ENCODE measurements around the gene SLC35F3.

SLC35F3 gene

GRCh38 chr1:233975486-233975885, 71.0 kb downstream of the SLC35F3 start:
- no peak for DNase-seq

DNA sequence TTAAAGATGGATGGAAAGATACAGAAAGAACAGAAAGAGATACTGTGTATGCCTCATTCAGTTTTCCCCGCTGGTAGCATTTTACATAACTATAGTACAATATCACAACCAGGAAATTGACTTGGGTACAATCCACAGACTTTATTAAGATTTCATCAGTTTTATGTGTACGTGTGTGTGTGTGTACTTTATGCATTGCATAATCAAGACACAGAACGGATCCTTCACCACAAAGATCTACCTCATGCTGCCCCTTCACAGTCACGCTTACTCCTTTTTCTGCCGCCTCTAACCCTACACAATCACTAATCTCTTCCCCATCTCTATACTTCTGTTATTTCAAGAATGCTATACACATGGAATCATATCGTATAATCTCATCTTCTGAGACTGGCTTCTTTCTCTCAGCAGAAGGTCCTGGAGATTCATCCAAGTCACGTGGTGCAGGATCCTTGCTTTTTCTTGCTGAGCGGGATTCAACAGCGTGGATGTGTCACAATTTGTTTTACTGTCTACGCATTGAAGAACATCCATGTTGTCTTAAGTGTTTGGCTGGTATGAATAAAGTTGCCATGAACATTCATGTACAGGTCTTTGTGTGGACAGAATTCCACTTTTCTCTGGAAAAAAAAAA, 76.7 kb downstream of the SLC35F3 start:
- DNase-seq = no peak

- no peak for DNase-seq
Observed at GRCh38 chr1:233982827-233983518, 78.5 kb downstream of the SLC35F3 start.

DNA sequence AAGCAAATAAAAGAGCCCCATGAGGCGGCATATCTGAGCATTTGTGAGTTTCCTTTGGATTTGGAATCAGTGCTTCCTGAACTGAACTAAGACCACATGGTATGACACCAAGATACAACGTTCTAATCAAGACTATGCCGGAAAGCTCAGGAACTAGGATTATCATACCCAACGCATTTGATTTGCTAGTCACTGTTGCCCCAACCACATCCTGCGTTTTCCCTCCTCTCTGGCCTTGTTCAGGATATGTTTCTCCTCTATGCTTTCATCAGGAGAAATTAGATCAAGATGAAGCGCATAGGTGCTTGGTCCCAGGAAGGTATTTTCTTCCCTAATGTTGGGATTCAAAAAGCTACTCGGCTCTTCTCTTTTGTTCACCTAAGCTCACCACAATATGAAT, 79.3 kb downstream of the SLC35F3 start:
- no peak for DNase-seq

DNA sequence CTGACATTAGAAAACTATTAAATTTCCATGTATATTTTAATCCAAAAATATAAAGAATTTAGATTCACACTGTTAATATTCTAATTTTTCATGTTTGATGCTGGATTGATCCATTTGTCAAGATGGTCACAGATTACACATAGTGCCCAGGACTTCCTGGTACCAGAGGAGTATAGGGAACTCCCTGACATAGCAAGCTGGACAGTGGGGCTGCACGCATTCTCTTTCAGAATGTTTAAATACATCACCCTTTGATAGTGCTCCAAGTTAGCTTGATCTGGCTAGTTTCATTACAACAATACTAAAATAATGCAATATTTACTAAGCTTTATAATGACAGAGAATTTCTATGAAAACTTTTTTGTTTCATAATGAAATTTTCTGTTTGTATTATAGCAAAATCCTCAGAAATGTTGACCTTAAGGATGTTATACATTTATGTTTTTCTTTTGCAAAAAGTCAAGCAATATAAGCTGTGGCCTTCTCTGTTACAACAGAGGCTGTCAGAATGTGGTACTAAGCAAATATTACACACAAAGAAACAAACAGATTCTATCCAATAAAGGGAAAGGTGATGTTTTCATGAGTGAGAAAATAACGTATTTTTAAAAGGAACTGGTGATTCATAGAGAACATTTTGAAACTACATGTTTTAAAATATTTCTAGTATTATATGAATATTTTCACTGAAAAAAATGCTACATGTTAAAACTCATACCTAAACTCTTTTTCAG, 84.7 kb downstream of the SLC35F3 start:
- no peak for DNase-seq

- DNase-seq = no peak
Observed at GRCh38 chr1:233990486-233990885, 86.0 kb downstream of the SLC35F3 start.

DNA sequence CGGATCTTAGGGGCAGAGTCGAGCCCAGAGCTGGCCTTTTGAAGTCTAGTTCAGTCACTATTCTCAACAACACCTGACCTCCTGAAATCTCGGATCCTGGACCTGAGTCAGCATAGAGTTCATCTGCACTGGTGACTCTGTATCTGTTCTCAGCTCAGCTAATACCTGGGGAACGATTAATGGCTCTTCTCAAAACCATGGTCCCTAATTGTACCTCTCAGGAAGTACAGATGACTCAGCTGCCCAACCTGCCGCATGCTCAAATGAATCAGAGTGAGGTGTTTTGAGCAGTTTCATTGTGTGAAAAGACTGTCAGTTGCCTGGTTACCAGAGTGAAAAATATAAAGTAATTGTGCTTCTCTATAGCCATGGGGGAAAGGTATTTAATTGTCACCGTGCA, 89.2 kb downstream of the SLC35F3 start:
- no peak for DNase-seq

DNA sequence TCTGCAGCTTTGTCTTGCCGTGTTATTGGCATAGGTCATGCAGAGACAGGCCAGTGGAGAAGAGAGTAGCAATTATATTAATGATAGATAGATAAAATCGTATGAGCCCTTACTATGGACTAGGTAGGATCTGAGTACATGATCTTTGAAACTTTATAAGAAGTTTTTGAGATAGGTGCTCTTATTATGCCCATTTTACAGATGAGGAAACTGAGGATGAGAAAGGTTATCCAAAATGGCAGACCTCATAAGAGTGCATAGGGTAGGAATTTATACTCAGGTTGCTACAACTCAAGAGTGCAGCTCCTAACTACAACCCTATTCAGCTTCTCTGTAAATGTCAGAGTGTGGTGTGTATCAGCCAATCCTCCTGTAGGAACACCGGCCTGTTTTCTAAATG, 89.6 kb downstream of the SLC35F3 start:
- DNase-seq = no peak

GRCh38 chr1:233998456-233998855, 94.0 kb downstream of the SLC35F3 start:
- no peak for DNase-seq

DNA sequence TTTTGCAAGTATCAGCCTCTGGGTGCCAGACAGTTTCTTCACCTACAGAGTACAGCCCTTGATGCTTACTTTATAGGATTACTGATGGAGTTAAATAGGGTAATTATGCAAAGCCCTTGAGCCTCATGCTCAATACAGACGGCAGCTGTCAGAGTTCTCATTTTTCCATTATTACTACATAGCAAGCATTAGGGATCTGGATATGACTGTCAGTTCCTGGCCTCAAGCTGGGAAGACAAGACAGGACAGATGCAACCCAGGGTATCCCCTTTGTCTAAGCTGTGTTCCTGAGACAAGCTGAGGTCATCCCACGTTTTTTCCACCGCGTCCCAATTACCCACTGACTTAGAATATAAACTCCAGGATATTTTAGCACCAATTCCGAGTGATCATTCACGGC, 94.4 kb downstream of the SLC35F3 start:
- no peak for DNase-seq

DNA sequence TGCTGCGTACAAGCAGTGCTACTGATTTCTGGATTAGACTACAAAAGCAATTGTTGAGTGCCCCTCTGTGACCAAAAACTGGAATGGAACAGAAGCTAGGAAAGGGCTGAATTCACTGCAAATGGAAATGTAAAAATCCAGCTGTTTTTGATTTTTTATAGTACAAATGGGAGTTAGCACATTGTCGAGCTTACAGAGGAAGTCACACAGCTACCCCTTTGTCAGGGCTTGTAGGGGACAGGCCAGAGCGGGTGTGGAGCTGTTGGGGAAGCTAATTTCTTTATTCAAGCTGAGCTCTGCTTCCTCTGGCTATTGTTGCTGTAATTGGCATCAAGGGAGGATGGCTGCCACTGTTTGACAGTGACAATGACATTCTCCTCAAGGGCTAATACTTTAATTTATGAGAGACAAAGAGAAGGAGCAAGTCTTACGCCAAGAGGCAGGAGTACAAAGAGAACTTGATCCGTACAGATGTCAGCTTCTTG, 96.1 kb downstream of the SLC35F3 start:
- DNase-seq = no peak

GRCh38 chr1:234001817-234002216, 97.3 kb downstream of the SLC35F3 start:
- no peak for DNase-seq

DNA sequence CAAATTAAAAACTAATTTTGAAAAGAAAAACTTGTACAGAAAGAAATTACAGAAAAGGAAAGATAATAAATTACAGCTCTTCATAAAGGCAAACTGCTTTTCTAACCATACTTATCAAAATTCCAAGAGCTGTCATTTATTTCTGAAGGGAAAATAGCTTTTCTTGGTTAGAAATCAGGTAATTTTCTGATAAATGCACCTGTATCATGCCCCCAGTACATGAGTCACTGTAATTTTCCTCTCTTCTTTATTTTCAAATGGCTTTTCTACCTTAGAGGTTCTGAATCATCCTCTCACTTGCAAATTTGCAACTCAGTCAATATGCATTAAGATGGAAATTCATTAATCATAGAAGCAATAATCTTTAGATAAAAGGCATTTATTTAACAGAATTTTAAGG, 100.1 kb downstream of the SLC35F3 start:
- no peak for DNase-seq

DNA sequence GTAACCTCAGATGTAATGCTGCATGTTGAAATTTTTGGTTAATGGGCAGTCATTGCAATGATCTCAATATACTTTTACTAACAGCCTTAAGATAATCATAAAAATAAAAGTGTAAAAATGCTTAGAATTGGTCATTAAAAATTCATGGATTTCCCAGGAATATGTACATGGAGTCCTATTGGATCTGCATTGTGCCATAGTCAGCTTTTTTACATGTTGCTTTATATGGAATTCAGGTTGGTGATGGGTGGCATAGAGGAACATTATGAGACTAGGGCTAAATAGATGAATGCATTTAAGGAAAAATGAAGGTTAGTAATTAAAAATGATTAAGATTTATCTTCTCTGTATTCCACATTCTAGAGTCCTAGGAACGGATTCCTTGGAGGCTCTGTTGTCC, 103.2 kb downstream of the SLC35F3 start:
- no peak for DNase-seq

DNA sequence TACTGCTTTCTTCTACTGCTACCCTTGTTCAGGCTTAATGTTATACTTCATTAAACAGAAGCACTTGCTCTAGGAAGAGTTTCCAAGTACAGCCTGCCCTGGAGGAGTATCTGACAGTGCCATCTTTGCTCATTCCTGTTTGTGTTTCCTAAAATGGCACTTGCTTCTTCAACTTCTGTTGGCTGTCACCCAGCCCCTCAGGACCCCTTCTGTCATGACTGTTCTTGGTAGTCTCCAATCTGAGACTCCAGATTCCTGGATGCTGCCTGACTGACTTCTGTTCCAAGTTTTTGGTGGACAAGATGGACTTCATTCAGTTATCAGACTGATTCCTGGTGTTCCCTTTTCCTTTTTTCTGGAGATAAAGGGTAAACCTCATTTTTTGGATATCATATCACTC, 104.1 kb downstream of the SLC35F3 start:
- DNase-seq = no peak

DNA sequence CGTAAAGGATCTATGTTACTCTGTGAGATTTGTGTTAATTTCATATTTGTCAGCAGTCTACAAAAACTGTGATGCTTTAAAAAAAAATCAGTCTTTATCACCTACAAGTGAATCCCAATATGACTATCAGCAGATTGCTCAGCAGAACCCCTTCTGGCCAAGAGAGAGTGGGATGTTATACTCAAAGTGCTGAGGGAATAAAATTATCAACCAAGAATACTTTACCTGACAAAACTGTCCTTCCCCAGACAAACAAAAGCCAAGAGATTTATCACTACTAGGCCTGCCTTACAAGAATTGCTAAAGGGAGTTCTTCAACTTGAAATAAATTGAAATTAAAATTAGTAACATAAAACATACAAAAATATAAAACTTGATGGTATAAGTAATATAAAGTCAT, 105.2 kb downstream of the SLC35F3 start:
- no peak for DNase-seq

GRCh38 chr1:234014208-234014607, 109.7 kb downstream of the SLC35F3 start:
- no peak for DNase-seq

- DNase-seq = no peak
Observed at GRCh38 chr1:234018816-234019215, 114.3 kb downstream of the SLC35F3 start.

DNA sequence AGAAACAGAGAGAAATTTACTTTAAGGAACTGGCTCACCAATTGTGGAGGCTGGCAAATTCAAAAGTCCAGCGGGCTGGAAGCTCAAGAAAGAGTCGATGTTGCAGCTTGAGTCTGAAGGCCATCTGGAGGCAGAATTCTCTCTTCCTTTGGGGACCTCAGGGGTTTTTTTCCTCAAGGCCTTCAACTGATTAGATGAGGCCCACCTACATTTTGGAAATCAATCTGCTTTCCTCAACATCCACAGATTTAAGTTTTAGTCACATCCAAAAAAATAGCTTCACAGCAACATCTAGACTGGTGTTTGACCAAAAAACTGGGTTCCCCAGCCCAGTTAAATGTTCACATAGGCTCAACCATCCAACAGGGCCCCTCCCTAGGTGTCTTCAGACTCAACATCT, 114.9 kb downstream of the SLC35F3 start:
- no peak for DNase-seq

GRCh38 chr1:234022302-234022701, 117.8 kb downstream of the SLC35F3 start:
- no peak for DNase-seq

DNA sequence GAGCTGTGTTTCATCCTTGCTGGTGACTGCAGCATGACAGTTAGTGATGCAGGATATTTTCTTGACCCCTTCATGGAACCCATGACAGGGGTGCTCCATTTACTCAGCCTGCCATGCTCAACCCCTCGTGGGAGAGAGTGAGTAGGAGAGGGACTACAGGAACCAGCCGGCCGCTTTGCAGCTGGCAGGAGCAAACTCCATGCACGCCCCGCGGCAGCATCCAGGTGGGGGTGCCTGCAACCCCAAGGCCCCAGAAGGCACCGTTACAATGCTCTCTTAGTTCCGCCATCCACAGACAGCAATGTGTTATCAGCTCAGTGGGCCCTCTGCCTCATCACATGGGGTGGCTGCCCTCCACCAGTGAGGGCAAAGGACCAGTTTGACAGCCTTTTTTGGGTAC, 135.1 kb downstream of the SLC35F3 start:
- DNase-seq = no peak

DNA sequence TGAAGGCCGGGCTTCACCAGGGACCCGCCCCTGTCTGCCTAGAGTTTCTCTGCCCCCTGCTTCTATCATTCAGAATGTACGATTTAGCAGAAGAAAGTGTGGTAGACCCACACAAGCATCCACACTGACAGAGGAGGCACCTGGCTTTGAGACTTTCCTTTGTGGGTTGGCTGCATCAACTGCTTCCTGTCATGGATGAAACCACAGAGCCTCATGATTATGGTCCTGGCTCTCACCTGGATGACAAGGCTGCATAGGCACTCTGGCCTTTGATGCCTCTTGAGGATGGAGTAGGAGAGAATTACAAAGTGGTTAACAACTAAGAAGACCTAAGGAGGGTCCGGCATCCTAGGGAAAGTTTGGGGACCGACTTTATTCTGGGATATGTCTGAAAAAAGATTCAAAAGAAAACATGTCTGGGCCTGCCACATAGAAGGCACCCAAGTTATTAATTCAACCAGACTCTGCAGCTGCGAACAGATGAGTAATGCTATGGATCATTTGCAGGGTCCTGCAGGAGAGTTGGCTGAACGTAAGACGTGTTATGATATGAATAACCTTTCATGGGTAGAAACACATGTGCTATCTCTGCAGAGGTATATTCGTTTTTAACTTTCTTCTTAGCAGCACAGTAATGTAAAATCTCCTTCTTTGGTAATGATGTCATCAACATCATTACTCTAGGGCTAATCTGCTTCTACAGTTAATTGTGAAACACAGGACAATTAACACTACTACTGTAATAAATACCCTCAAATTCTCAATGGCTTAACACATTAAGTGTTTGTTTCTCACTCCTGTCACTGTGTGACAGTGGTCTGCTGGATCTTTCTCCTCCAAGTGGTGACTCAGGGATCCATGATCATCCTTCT, 136.2 kb downstream of the SLC35F3 start:
- no peak for DNase-seq

DNA sequence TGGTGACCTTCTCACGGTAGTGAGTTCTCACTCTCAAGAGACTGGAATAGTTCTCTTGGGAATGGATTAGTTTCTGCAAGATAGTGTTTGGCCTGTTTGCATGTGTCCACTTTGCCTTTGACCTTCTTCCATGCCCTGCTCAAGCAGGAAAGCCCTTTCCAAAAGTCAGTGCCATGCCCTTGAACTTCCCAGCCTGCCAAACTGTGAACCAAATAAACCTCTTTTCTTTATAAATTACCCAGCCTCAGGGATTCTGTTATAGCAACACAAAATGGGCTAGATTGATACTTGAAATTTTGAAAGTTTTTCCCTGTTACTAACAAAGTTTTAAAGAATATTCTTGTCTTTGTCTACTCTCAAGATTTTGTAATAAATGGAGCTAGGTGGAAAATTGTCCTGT, 139.6 kb downstream of the SLC35F3 start:
- no peak for DNase-seq

Measured in inflammatory macrophage treated with lipopolysaccharide for 4 hours (primary cell).